Activated CD8-positive, alpha-beta memory T cell treated with anti-CD3 and anti-CD28 coated beads, Interleukin-2, amount 10 ng/mL, durations not matched to agents 7 days and 5 days (primary cell): ENCODE results near the gene ENTR1. TPM values are rescaled to one million over a fixed set of nuclear protein-coding genes. Genes with fewer than 3 reads are reported as not detected.
A peak's percentile ranks its signal among the peaks of the same experiment; 100 is the strongest.

Source experiments
- ATAC-seq: fragments of 150-1000 bp; cut with Tn5 transposase; one replicate; pipeline ENCODE4 v1.10.0; 2021; ENCODE audit warnings: moderate library complexity
- CTCF ChIA-PET: fragments of 350-600 bp; sonication (Branson Sonifier 250); formaldehyde crosslinking; loops from one replicate; lab custom pipeline; 2021; ENCODE audit warnings: antibody characterized with exemption; lab: Charles Lee
- DNase-seq: peaks from one replicate; pipeline ENCODE4 v3.0.0-alpha.2; 2020
- H3K27ac Mint-ChIP-seq: one replicate; pipeline ENCODE4 v1.8.0; 2021; ENCODE audit warnings: mild to moderate bottlenecking, mixed read lengths
- H3K27me3 Mint-ChIP-seq: one replicate; pipeline ENCODE4 v1.8.0; 2021; ENCODE audit warnings: mixed read lengths
- H3K36me3 Mint-ChIP-seq: one replicate; pipeline ENCODE4 v1.8.0; 2021; ENCODE audit warnings: mild to moderate bottlenecking, mixed read lengths
- H3K4me1 Mint-ChIP-seq: one replicate; pipeline ENCODE4 v1.8.0; 2021; ENCODE audit warnings: mixed read lengths
- H3K4me3 Mint-ChIP-seq: one replicate; pipeline ENCODE4 v1.8.0; 2021; ENCODE audit warnings: mild to moderate bottlenecking, moderate library complexity, mixed read lengths
- H3K9me3 Mint-ChIP-seq: one replicate; pipeline ENCODE4 v1.8.0; 2022; ENCODE audit warnings: low read depth, mixed read lengths
- total RNA-seq, 2 experiments: library from RNA; stranded (reverse); gene quantifications; one replicate each; pipeline ENCODE4 v1.2.3, GENCODE V29; 2021

ENTR1 gene
- total RNA-seq, 2 experiments from 2014 or later = 47.4 to 54.2 TPM

DNA sequence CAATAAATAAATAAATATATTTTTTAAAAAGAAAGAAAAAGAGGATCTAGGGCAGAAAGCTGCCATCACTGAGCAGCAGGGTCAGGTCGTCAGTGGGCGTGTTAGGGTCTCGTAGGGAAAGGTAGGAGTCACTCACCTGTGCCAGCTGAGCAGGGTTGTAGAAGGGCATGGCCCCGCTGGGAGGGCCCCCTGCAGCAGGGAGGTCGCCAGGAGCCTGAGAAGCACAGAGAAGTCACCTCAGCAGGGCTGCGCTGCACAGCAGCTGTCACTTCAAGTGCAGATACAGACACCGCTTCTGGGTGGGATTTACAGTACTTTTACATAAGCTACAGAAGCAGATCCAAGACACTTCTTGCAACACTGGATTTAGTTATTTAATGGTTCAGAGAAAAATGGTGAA, 33.3 kb upstream of the ENTR1 start:
- DNase-seq (no peak), ATAC-seq (no peak)
- Mint-ChIP-seq H3K4me3 (no peak overlapping the region), H3K27ac (no peak overlapping the region), H3K36me3 (peaks cover 34% of the 10 kb centered on the region), H3K4me1 (peaks cover 3% of the 10 kb centered on the region), H3K9me3 (no peaks in the 10 kb centered on the region), H3K27me3 (no peaks in the 10 kb centered on the region)
- CTCF ChIA-PET = no interaction called here

- peaks cover 30% of the 10 kb centered on the region for H3K36me3 Mint-ChIP-seq
- CTCF ChIA-PET = interaction anchor here (1.1 to 1.5 kb wide), 2 partner anchors 42 kb away, joined by 3 to 4 read pairs; no protein-coding TSS in a partner anchor
These were observed 32.7 kb upstream of the ENTR1 start for GRCh38 chr9:136443087-136443486.

DNA sequence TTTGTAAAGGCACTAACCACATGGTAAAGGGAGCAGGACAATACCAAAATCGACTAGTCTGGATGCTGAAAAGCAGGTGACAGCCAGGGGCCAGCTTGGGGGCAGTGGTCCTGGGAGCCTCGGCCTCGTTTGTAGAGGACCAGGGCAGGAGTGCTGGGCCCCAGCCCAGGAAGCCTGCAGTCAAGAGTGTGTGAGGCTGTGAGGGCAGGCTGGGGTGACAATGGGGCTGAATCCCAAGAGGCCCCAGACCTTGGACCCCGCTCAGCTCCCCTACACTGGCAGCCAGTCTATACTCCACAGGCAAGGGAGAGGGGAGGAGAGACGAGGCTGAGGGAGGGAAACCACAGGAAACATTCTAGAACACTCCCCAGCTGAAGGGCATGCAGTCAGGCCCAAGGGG, 31.9 kb upstream of the ENTR1 start:
- Mint-ChIP-seq H3K27ac (peak overlapping the region; percentile 57), H3K36me3 (peaks cover 25% of the 10 kb centered on the region), H3K4me3 (no peak overlapping the region), H3K4me1 (peaks cover 15% of the 10 kb centered on the region), H3K27me3 (no peaks in the 10 kb centered on the region), H3K9me3 (no peaks in the 10 kb centered on the region)
- CTCF ChIA-PET = interaction anchor here (1.0 to 1.5 kb wide), 3 partner anchors 16 to 43 kb away, joined by 3 to 4 read pairs (median 3); no protein-coding TSS in a partner anchor
- no peak for DNase-seq
- ATAC-seq = no peak

More at GRCh38 chr9:136443087-136443486, 32.7 kb upstream of the ENTR1 start:
- Mint-ChIP-seq H3K9me3 (no peaks in the 10 kb centered on the region), H3K4me3 (no peak overlapping the region), H3K27me3 (no peaks in the 10 kb centered on the region), H3K27ac (no peak overlapping the region), H3K4me1 (peaks cover 7% of the 10 kb centered on the region)
- no peak for ATAC-seq
- no peak for DNase-seq

DNA sequence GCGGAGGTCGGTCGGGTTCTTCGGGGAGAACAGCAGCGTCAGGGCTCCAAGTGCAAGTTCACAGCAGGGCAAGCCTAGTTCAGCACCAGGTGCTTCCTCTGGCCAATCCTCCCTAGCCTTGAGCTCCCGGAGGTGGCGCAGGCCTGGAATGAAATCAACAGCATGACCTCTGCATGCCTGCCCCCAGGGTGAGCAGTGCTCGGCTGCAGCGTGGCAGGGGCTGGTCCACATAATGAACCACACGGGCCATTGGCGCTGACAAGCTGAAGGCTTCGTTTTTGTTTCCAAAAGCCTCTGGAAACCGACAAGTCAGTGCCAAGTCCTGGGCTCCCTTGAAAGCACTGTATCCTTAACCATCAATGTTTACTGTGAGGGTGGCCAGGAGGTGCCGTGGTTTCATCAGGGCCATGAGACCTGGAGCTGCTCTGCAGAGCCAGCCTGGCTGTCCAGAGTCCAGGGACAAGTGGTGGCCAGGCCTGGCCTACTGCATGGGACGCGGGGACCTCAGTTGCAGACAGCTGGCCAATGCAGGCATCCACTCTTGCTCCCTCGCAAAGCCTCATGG, 31.3 kb upstream of the ENTR1 start:
- H3K9me3 Mint-ChIP-seq = no peaks in the 10 kb centered on the region
- no peak for DNase-seq
- peaks cover 20% of the 10 kb centered on the region for H3K4me1 Mint-ChIP-seq
- no peak overlapping the region for H3K27ac Mint-ChIP-seq
- CTCF ChIA-PET = interaction anchor here (1.0 to 1.5 kb wide), 3 partner anchors 17 to 43 kb away, joined by 3 to 4 read pairs (median 3); no protein-coding TSS in a partner anchor
- H3K27me3 Mint-ChIP-seq = no peaks in the 10 kb centered on the region
- ATAC-seq = no peak
- peaks cover 20% of the 10 kb centered on the region for H3K36me3 Mint-ChIP-seq
- no peak overlapping the region for H3K4me3 Mint-ChIP-seq

- H3K27ac Mint-ChIP-seq = no peak overlapping the region
- peaks cover 17% of the 10 kb centered on the region for H3K36me3 Mint-ChIP-seq
- H3K4me1 Mint-ChIP-seq = peaks cover 24% of the 10 kb centered on the region
- DNase-seq = no peak
- H3K4me3 Mint-ChIP-seq = no peak overlapping the region
- H3K27me3 Mint-ChIP-seq = no peaks in the 10 kb centered on the region
- no peak for ATAC-seq
- CTCF ChIA-PET = interaction anchor here (1.0 to 1.7 kb wide), 3 partner anchors 13 to 18 kb away, joined by 3 to 6 read pairs (median 4); no protein-coding TSS in a partner anchor
- H3K9me3 Mint-ChIP-seq = no peaks in the 10 kb centered on the region
These were observed 30.8 kb upstream of the ENTR1 start for GRCh38 chr9:136441191-136441680.

DNA sequence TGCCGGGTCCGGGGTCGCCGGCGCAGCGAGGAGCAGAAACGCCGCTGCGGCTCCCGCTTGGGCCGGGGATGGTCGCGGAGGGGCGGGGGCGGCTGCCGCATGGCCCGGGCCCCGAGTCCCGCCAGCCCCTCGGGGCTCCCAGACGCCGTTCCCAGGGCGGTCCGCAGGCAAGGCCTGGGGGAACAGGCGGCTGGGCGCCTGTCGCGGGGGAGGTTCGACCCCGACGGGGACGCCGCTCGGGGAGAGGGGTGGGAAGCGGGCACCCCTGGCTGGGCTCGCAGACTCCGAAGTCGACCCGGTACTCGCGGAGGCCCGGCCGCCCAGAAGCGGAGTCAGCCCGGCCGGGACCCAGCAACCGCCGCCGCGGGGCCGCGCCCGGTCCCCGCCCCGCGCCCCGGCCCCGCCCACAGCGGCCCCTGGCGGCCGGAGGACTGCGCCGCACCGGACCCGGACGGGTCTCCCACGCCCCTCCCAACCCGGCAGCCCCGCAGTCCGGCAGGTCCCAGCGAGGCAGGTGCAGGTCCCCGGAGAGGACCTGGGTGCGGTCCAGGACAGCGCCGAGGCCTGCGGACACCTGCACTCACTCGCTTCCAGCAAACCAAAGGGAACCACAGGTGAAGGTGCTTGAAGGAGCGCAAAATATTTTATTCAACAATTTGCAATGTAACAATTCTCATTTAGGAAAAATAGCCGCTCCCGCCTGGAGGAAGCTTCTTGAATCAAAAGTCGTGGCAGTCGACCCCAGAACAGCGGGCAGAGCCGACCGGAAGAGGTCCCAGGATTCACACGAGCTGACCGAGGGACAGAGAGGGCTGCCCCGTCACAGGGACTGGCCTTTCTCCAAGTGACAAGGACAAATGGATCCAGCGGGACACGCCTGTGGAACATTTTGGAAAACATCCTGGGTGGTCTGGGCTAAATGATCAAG, 29.3 kb upstream of the ENTR1 start, which contains the start of gene INPP5E:
Gene INPP5E (minus strand): TSS at position 365 of the 928 bp plus-strand sequence. CDS start 426 bp downstream, outside the sequence.
- H3K27me3 Mint-ChIP-seq = no peaks in the 10 kb centered on the region
- H3K36me3 Mint-ChIP-seq = peaks cover 11% of the 10 kb centered on the region
- H3K27ac Mint-ChIP-seq = peak within 1 kb of the TSS; percentile 67
- CTCF ChIA-PET = interaction anchor here (0.8 to 1.7 kb wide), 8 partner anchors 14 to 127 kb away, joined by 3 to 6 read pairs (median 3); no protein-coding TSS in a partner anchor
- H3K4me3 Mint-ChIP-seq = peak within 1 kb of the TSS; percentile 83
- H3K4me1 Mint-ChIP-seq = peaks cover 26% of the 10 kb centered on the region
- no peaks in the 10 kb centered on the region for H3K9me3 Mint-ChIP-seq
- DNase-seq (peak; percentile 81), ATAC-seq (peak; percentile 85)

DNA sequence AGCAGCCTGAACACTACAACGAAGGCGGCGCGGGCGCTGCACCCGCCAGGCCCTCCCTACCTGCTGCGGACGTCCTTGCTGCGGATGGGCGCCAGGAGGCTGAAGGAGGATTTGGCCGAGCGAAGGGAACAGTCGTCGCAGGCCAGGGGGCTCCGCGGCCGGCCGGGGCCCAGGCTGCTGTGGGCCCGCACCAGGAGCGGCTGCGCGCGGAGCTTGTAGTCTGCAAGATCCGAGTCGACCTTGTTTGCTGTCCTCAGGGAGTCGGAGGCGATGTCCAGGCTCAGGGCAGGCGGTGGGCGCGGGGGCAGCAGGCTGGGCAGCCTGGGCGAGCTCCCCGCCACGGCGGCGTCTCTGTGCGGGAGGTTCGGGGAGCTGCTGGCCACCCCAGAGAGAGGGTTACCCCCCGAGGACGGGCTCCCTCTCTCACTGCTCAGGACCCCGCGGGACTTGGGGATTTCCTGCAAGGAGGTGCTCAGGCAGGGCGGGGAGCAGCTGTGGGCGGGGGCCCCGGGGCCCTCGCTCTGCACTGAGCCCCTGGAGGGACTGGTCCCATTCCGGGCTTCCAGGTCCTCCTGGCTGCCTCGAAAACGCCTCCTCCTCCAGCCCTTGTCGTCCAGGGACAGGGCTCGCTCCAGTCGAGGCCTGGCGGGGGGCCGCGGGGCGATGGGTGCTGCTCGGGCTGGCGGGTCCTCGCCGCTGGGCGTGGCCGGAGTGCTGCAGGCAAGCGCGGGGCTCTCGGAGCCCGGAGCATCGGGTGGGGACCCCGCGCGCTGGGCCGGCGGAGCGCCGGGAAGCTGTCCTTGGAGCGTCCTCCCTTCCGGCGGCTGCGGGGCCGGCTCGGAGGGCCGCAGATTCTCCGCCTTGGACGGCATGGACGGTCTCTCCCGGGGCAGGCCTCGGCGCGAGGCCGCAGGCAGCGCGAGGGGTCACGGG, 28.4 kb upstream of the ENTR1 start:
- DNase-seq (peak; percentile 76), ATAC-seq (peak; percentile 73)
- H3K27ac Mint-ChIP-seq = peak overlapping the region; percentile 67
- CTCF ChIA-PET = interaction anchor here (0.9 to 1.5 kb wide), 7 partner anchors 22 to 205 kb away, joined by 3 to 5 read pairs (median 3); no protein-coding TSS in a partner anchor
- H3K27me3 Mint-ChIP-seq = no peaks in the 10 kb centered on the region
- no peaks in the 10 kb centered on the region for H3K9me3 Mint-ChIP-seq
- peaks cover 26% of the 10 kb centered on the region for H3K4me1 Mint-ChIP-seq
- H3K4me3 Mint-ChIP-seq = peak overlapping the region; percentile 83
- H3K36me3 Mint-ChIP-seq = peaks cover 9% of the 10 kb centered on the region

- Mint-ChIP-seq H3K9me3 (no peaks in the 10 kb centered on the region), H3K4me3 (peak overlapping the region; percentile 83), H3K27ac (peak overlapping the region; percentile 67), H3K27me3 (no peaks in the 10 kb centered on the region), H3K36me3 (peaks cover 6% of the 10 kb centered on the region), H3K4me1 (peaks cover 26% of the 10 kb centered on the region)
- ATAC-seq = no peak
- CTCF ChIA-PET = interaction anchor here (0.9 to 1.5 kb wide), 6 partner anchors 22 to 206 kb away, joined by 3 to 5 read pairs (median 3); no protein-coding TSS in a partner anchor
- DNase-seq = no peak
These were observed 27.6 kb upstream of the ENTR1 start for GRCh38 chr9:136437839-136438547.

DNA sequence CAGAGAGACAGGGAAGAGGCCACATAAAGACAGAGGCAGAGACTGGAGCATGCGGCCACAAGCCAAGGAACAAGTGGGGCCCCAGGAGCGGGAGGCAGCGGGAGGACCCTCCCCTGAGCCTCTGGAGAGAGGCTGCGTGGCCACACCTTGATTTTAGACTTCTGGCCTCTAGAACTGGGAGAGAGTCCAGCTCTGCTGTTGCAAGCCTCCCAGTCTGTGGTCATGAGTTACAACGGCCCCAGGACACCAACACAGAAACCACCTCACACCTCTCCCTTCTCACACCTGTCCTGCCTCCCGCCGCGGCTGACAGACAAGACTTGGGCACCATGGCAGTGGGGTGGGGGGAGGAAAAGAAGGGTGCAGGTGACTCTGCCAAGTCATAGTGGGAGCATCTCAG, 27.0 kb upstream of the ENTR1 start:
- Mint-ChIP-seq H3K4me3 (peak overlapping the region; percentile 83), H3K4me1 (peaks cover 26% of the 10 kb centered on the region), H3K36me3 (peaks cover 6% of the 10 kb centered on the region), H3K9me3 (no peaks in the 10 kb centered on the region), H3K27me3 (no peaks in the 10 kb centered on the region), H3K27ac (no peak overlapping the region)
- DNase-seq (no peak), ATAC-seq (no peak)
- CTCF ChIA-PET = no interaction called here

- no peaks in the 10 kb centered on the region for H3K9me3 Mint-ChIP-seq
- H3K36me3 Mint-ChIP-seq = peaks cover 1% of the 10 kb centered on the region
- DNase-seq (no peak), ATAC-seq (no peak)
- no peak overlapping the region for H3K27ac Mint-ChIP-seq
- no peaks in the 10 kb centered on the region for H3K27me3 Mint-ChIP-seq
- H3K4me3 Mint-ChIP-seq = no peak overlapping the region
- H3K4me1 Mint-ChIP-seq = peaks cover 26% of the 10 kb centered on the region
- CTCF ChIA-PET = no interaction called here
These were observed 25.7 kb upstream of the ENTR1 start for GRCh38 chr9:136436055-136436634.

DNA sequence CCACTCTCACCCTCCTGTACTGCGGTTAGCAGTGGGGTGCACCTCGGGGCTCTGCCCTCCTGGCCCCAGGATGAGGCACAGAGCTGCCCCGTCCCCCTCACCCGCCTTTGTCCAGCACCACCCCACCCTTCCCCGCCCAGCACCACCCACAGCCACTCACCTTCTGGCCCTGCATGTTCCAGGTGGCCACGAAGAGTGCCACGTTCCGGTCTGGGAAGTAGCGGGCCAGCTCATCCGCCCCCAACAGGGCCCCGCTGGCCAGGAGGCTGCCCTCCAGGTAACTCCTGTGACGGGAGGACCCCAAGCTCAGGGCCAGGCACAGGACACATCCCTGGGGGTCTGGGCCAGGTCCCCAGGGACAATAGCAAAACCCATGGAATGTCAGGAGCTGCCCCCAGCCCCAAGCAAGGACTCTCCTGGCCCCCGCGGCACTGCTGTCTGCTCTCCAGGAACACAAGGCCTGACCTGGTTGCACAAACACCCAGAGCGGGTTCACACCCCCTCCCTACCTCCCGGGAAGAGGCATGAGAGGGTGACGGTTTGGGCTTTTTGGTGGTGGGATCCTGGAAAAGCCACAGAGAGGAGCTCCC, 24.3 kb upstream of the ENTR1 start:
- no peak for ATAC-seq
- Mint-ChIP-seq H3K4me1 (peaks cover 23% of the 10 kb centered on the region), H3K36me3 (no peaks in the 10 kb centered on the region), H3K9me3 (no peaks in the 10 kb centered on the region), H3K27ac (no peak overlapping the region), H3K27me3 (no peaks in the 10 kb centered on the region), H3K4me3 (no peak overlapping the region)
- no peak for DNase-seq
- CTCF ChIA-PET = no interaction called here
